GM21526 (cell line): ENCODE measurements around the gene STEAP3.

ENCODE experiments used
- ATAC-seq: cut with Tn5 transposase; IDR thresholded peaks from one replicate; pipeline ENCODE4 v1.9.1; 2021; ENCODE audit warnings: moderate library complexity; ENCODE audit not compliant: unreplicated experiment, low FRiP score

STEAP3 gene, protein sequence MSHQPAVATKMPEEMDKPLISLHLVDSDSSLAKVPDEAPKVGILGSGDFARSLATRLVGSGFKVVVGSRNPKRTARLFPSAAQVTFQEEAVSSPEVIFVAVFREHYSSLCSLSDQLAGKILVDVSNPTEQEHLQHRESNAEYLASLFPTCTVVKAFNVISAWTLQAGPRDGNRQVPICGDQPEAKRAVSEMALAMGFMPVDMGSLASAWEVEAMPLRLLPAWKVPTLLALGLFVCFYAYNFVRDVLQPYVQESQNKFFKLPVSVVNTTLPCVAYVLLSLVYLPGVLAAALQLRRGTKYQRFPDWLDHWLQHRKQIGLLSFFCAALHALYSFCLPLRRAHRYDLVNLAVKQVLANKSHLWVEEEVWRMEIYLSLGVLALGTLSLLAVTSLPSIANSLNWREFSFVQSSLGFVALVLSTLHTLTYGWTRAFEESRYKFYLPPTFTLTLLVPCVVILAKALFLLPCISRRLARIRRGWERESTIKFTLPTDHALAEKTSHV

GRCh38 chr2:119223521-119224390, at the start of gene STEAP3:
TSS of gene STEAP3 (plus strand) at chr2:119223834. CDS start at chr2:119231013, 7,179 bp downstream.
- ATAC-seq, result peak; percentile 75

DNA sequence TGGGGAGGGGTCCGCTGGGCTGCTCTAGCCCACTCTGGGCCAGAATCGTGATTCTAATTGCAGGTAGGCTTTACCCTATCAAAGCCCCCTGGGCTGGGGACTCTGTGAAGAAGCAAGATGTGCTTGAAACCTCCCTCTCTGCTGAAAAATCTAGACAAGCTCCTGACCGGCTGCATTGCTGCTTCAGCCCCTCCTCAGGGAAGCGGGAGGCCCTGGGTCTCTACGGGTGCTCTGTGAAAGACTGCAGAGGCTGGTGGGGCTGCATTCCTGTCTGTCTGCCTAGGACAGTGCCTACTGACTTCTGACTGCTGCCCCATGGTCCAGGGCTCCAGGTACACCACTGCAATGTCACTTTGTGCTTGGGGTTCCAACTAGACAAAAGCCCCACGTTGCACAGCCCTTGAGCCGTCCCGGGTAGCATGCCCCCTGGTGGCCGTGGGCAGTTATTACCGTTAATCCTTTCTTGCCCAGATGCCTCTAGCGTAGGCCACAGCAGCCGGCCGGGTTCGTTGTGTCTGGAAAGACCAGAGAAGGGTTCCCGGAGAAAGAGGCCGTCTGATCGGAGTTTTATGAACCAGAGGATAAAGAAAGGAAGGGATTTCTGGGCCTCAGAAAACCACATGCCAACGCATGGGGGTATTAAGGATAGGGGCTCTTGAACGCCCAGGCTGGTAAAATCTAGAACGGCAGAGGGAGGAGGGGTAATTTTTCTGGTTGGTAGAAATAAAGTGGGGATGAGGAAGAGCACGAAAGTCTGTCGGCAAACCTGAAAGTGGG, 49.2 kb upstream of the STEAP3 start:
- peak; percentile 86 for ATAC-seq

DNA sequence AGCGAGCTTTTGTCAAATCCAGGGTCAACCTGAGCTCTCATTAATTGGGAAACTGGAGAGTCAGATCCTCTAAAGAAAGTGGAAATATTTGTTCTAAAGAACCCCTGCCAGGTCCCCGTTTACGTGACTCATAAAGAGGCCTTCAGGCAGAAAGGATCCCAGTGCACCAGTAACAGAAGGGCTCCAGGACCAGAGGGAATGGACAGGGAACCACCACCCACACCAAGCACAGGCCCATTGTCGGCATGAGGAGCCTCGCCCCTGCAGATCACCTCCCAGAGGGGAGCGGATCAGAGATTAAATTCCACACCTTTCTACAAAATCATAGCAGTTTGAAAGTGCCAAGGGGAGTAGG, 48.7 kb upstream of the STEAP3 start:
- ATAC-seq, result no peak

- ATAC-seq, result no peak
Observed at GRCh38 chr2:119175517-119175916, 48.1 kb upstream of the STEAP3 start.

DNA sequence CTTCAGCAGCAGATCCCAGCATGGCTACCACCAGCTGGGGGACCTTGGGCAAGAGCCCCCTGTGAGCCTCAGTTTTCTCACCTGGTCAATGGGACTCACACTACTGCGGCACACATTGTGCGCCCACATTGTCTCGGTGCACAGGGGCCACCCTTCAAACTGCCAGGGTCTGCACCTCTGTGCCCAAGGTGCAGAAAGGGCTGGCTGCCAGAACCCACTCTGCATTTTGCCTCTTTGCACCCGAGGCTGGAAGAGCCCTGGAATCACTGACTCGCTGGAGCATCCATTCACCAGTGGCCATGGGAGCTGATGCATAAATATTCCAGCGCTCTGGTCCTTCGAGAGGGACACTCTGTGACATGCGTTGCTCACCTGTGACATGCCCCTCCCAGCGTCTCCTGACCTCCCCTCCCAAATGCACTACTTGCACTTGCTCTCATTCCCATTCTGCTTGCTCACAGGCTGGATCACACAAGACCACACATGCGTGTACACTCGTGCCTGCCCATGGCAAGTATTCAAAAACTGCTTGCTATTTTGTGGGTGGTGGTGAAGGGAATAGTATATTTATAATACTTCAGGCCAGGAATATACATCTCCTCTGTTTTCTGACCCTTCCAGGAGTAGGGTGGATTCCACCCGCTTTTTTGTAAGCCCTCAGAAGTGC, 46.3 kb upstream of the STEAP3 start:
- no peak for ATAC-seq

GRCh38 chr2:119177838-119178190, 45.8 kb upstream of the STEAP3 start:
- ATAC-seq, result no peak

DNA sequence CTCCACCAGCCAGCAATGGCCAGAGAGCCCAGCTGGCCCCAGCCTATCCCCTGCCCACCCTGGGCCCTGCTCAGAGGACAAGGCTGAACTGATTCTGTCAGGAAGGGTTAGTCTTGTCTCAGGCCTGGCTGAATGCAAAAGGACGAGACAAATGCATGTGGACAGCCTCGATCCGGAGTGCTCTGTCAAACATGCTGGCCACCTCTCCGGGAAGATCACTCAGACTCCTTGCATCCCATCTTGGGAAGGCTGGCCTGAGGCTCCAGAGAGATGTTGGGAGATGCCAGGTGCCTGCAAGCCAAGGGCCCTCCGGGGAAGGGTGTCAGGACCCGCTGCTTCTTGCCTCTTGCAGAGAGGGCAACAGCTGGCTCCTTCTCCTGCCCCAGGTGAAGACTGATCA, 44.9 kb upstream of the STEAP3 start:
- ATAC-seq, result no peak

GRCh38 chr2:119179202-119179601, 44.4 kb upstream of the STEAP3 start:
- ATAC-seq, result no peak

DNA sequence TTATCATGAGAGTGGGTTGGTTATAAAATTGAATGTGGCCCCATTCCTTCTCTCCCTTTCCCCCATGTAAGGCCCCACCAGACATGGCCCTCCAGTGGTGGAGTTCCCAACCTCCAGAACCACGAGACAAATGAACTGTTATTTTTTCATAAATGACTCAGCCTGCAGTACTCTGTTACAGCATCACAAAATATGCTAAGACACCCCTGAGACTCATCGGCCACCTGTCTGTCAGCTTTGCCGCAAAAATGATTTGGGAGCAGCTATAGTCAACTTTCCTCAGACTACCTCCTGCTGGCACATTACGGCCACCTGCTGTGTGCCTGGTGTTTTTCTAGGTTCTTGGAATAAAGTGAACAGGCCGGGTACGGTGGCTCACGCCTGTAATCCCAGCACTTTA, 43.6 kb upstream of the STEAP3 start:
- ATAC-seq, result no peak

GRCh38 chr2:119180892-119181291, 42.7 kb upstream of the STEAP3 start:
- ATAC-seq, result no peak

DNA sequence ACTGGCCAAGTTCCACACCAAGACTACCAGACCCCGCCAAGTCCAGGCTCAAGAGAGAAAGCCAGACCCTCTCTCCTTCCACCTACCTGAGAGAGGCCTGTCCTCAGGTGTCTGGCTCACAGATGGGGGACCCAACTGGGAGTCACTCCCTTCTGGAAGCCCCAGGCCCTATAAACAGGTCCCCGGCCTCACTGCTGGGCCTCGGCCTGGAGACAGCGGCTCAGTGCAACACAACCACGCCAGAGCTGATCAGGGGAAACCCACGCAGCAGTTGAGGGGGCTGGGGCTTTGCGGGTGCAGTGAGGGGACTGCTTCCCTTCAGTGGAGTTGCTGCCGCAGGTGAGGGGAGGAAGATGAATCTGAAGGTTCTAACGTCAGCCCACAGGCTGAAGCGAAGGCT, 42.2 kb upstream of the STEAP3 start:
- ATAC-seq, result no peak

- ATAC-seq, result no peak
Observed at GRCh38 chr2:119181791-119182445, 41.7 kb upstream of the STEAP3 start.

GRCh38 chr2:119184512-119184911, 39.1 kb upstream of the STEAP3 start:
- ATAC-seq, result no peak

DNA sequence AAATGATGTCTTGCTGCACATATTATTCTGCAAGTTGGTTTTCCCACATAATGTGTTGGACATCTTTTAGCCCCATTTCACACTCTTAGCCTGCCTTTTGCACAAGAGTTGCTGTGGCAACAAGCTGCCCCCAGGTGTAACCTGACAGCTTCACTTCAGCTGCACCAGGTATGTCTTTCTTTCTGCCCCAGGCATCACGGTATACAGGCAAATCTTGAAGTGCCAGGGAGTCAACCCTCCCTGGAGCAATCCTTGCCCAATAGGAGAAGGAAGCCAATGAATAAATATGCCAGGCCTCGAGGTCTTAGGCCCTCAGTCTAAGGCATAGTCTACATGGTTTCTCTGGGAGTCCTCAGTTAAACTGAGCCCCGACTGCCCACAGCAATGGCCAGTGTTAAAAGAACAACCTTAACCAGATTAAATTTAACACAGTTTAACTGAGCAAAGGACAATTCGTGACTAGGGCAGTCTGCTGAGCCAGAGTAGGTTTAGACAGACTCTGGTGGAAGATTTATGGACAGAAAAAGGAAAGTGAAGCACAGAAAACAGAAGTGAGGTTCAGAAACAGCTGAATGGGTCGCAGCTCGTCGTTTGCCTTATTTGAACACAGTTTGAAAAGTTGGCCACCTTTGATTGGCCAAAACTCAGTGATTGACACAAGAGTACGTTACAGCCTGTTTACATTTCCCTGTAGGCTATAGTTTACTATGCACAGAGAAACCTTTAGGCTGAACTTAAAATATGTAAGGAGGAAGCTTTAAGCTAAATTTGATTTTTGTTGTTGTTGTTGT, 33.1 kb upstream of the STEAP3 start:
- ATAC-seq, result no peak

GRCh38 chr2:119192893-119193292, 30.7 kb upstream of the STEAP3 start:
- ATAC-seq, result no peak

DNA sequence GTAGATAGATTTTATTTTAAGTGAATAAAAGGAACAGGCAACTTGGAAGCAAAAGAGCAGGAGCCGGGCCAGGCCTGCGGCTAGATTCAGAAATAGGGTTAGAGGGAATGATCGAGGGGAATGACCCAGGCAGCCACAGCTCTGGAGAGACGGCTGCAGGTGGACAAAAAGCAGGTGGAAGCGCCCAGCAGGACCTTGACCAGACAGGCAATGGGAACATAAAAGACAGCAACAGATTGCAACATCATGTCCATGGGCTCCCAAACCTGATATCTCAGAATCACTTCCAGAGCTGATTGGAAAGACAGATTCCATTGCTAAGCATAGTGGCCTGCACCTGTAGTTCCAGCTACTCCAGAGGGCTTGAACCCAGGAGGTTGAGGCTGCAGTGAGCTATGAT, 28.6 kb upstream of the STEAP3 start:
- ATAC-seq, result no peak

GRCh38 chr2:119195887-119196286, 27.7 kb upstream of the STEAP3 start:
- no peak for ATAC-seq

DNA sequence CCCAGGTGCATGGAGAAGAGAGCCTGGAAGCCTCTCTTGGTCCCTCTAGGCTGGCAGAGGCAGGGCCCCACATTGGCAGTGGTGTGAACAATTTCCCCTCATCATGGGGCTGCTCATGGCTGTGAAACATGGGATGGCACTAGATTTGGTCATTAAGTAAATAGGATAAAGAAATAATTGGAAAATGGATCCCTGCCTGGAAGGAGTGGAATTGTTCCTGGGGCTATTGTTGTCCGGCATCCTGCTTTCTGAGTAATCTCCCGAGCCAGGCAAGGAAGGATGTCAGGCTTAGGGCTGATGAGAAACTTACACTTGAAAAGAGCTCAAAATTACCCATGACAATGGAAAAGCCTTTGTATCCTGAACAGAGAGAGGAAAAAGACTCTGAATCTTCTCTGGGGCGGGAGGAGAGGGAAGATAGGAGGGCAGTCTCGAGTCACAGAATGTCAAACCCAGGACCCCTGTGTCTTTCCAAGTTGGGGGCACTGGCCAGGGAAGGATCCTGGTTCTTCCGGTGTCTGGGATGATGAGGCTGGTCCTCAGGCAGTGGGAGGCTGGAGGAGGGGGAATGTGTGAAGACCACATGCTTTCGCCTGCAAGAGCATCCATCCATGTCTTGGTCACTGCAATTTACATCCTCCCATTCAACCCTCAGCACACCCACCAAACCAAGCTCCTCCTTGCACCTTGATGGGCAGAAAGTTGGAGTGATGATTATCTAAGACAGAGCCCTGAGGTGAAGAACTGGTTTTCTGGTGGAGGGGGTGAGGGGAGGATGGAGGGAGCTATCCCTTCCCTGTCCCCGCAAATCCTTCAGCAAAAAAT, 27.1 kb upstream of the STEAP3 start:
- no peak for ATAC-seq
